Vagina (tissue), 2 donors: ENCODE data around the gene PEMT.

Experiments used
- POLR2A ChIP-seq, 2 donors: fragments of 450-650 bp; IDR thresholded peaks; one replicate each; pipeline ENCODE4 v1.6.1; 2017; ENCODE audit warnings: antibody characterized with exemption in 2 of 2, mild to moderate bottlenecking in 2 of 2, moderate library complexity in 2 of 2
- POLR2AphosphoS5 ChIP-seq, 2 donors: sonication (generic); formaldehyde crosslinking; IDR thresholded peaks; one replicate each; pipeline ENCODE4 v1.9.0; 2017; ENCODE audit warnings: antibody characterized with exemption in 2 of 2, mild to moderate bottlenecking in 2 of 2, low read depth in 1 of 2; ENCODE audit not compliant: insufficient read depth in 1 of 2
- TF ChIP-seq, protein P1 (sequence below), 3 experiments: fragments of 450-650 bp in 2 of 3; fragments of 200-600 bp in 1 of 3; sonication (generic) in 1 of 3; IDR thresholded peaks; one replicate each; pipeline ENCODE4 v1.5.1; 2017 to 2019; ENCODE audit warnings: antibody characterized with exemption in 3 of 3, mild to moderate bottlenecking in 2 of 3, moderate library complexity in 2 of 3

- TF ChIP-seq, protein P1, sequence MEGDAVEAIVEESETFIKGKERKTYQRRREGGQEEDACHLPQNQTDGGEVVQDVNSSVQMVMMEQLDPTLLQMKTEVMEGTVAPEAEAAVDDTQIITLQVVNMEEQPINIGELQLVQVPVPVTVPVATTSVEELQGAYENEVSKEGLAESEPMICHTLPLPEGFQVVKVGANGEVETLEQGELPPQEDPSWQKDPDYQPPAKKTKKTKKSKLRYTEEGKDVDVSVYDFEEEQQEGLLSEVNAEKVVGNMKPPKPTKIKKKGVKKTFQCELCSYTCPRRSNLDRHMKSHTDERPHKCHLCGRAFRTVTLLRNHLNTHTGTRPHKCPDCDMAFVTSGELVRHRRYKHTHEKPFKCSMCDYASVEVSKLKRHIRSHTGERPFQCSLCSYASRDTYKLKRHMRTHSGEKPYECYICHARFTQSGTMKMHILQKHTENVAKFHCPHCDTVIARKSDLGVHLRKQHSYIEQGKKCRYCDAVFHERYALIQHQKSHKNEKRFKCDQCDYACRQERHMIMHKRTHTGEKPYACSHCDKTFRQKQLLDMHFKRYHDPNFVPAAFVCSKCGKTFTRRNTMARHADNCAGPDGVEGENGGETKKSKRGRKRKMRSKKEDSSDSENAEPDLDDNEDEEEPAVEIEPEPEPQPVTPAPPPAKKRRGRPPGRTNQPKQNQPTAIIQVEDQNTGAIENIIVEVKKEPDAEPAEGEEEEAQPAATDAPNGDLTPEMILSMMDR (IDR thresholded peaks at IDR 0.05): no peak
- TF ChIP-seq POLR2A (IDR thresholded peaks at IDR 0.05): no peak
- no peak for TF ChIP-seq POLR2AphosphoS5 (IDR thresholded peaks at IDR 0.05; ENCODE audit: insufficient read depth in 1 of 2, low read depth in 1 of 2)
Observed at GRCh38 chr17:17506181-17506741, 85.2 kb downstream of the PEMT start.
